Activated T-helper 1 cell treated with anti-CD3 and anti-CD28 coated beads, Interleukin-12 subunit alpha, Interleukin-12 subunit beta, Interleukin-2, Interleukin-4 antibody, amounts not matched to agents 30 ng/mL and 10 ng/mL and 1 ng/mL, durations not matched to agents 14 hours and 24 hours and 36 hours (primary cell): ENCODE measurements around the gene JAKMIP3. TPM values are rescaled to one million over a fixed set of nuclear protein-coding genes. Genes with fewer than 3 reads are reported as not detected.

Source experiments
- DNase-seq: peaks from one replicate; pipeline ENCODE4 v3.0.0; 2021; ENCODE audit warnings: low spot score
- H3K27ac Mint-ChIP-seq: one replicate; pipeline ENCODE4 v1.8.0; 2021; ENCODE audit warnings: mild to moderate bottlenecking, mixed read lengths
- H3K27me3 Mint-ChIP-seq: one replicate; pipeline ENCODE4 v1.8.0; 2022; ENCODE audit warnings: mild to moderate bottlenecking, moderate library complexity, mixed read lengths; ENCODE audit not compliant: insufficient read depth
- H3K36me3 Mint-ChIP-seq: one replicate; pipeline ENCODE4 v1.8.0; 2021; ENCODE audit warnings: low read depth, mixed read lengths
- H3K4me1 Mint-ChIP-seq: one replicate; pipeline ENCODE4 v1.8.0; 2021; ENCODE audit warnings: low read depth, mixed read lengths
- H3K4me3 Mint-ChIP-seq: one replicate; pipeline ENCODE4 v1.8.0; 2021; ENCODE audit warnings: mild to moderate bottlenecking, moderate library complexity, mixed read lengths
- H3K9me3 Mint-ChIP-seq: one replicate; pipeline ENCODE4 v1.8.0; 2021; ENCODE audit warnings: mixed read lengths
- intact Hi-C: fragments of 100-400 bp; cut with micrococcal nuclease; formaldehyde crosslinking; loops from one replicate; pipeline ENCODE4 v1.15.1; 2024
- total RNA-seq: library from RNA; stranded (reverse); gene quantifications from 2 replicates; pipeline ENCODE4 v1.2.3, GENCODE V29; 2022

JAKMIP3 gene
- total RNA-seq, 1 donor from 2014 or later, result 1.1 TPM

- H3K27ac Mint-ChIP-seq, result no peak overlapping the region
- DNase-seq, result no peak
- no peak overlapping the region for H3K4me3 Mint-ChIP-seq
- no peaks in the 10 kb centered on the region for H3K36me3 Mint-ChIP-seq
- no peaks in the 10 kb centered on the region for H3K27me3 Mint-ChIP-seq
- peaks cover 17% of the 10 kb centered on the region for H3K4me1 Mint-ChIP-seq
- no peaks in the 10 kb centered on the region for H3K9me3 Mint-ChIP-seq
- intact Hi-C loops, result no loop called here
These were observed 33.8 kb downstream of the JAKMIP3 start for GRCh38 chr10:132099389-132100090.

- Mint-ChIP-seq H3K27ac (no peak overlapping the region), H3K9me3 (no peaks in the 10 kb centered on the region), H3K36me3 (no peaks in the 10 kb centered on the region), H3K4me1 (peaks cover 17% of the 10 kb centered on the region), H3K27me3 (no peaks in the 10 kb centered on the region), H3K4me3 (no peak overlapping the region)
- intact Hi-C loops, result no loop called here
- no peak for DNase-seq
These were observed 34.3 kb downstream of the JAKMIP3 start for GRCh38 chr10:132100091-132100481.

GRCh38 chr10:132100556-132101349, 35.0 kb downstream of the JAKMIP3 start:
- H3K36me3 Mint-ChIP-seq, result no peaks in the 10 kb centered on the region
- intact Hi-C loops, result no loop called here
- H3K4me1 Mint-ChIP-seq, result peaks cover 11% of the 10 kb centered on the region
- H3K4me3 Mint-ChIP-seq, result no peak overlapping the region
- no peak overlapping the region for H3K27ac Mint-ChIP-seq
- no peak for DNase-seq
- no peaks in the 10 kb centered on the region for H3K9me3 Mint-ChIP-seq
- no peaks in the 10 kb centered on the region for H3K27me3 Mint-ChIP-seq

- intact Hi-C loops, result no loop called here
- no peaks in the 10 kb centered on the region for H3K9me3 Mint-ChIP-seq
- no peak for DNase-seq
- H3K27ac Mint-ChIP-seq, result no peak overlapping the region
- no peak overlapping the region for H3K4me3 Mint-ChIP-seq
- H3K27me3 Mint-ChIP-seq, result no peaks in the 10 kb centered on the region
- H3K36me3 Mint-ChIP-seq, result no peaks in the 10 kb centered on the region
- H3K4me1 Mint-ChIP-seq, result peaks cover 4% of the 10 kb centered on the region
These were observed 35.8 kb downstream of the JAKMIP3 start for GRCh38 chr10:132101529-132101928.

- Mint-ChIP-seq H3K27ac (no peak overlapping the region), H3K27me3 (no peaks in the 10 kb centered on the region), H3K4me1 (no peaks in the 10 kb centered on the region), H3K36me3 (no peaks in the 10 kb centered on the region), H3K9me3 (no peaks in the 10 kb centered on the region), H3K4me3 (no peak overlapping the region)
- DNase-seq, result no peak
- intact Hi-C loops, result no loop called here
These were observed 36.4 kb downstream of the JAKMIP3 start for GRCh38 chr10:132102071-132102716.

- Mint-ChIP-seq H3K27me3 (no peaks in the 10 kb centered on the region), H3K36me3 (no peaks in the 10 kb centered on the region), H3K4me1 (no peaks in the 10 kb centered on the region), H3K4me3 (no peak overlapping the region), H3K9me3 (no peaks in the 10 kb centered on the region), H3K27ac (no peak overlapping the region)
- intact Hi-C loops, result no loop called here
- no peak for DNase-seq
These were observed 37.0 kb downstream of the JAKMIP3 start for GRCh38 chr10:132102717-132103110.

- H3K27me3 Mint-ChIP-seq, result no peaks in the 10 kb centered on the region
- no peaks in the 10 kb centered on the region for H3K9me3 Mint-ChIP-seq
- no peak for DNase-seq
- H3K27ac Mint-ChIP-seq, result no peak overlapping the region
- no peaks in the 10 kb centered on the region for H3K4me1 Mint-ChIP-seq
- H3K4me3 Mint-ChIP-seq, result no peak overlapping the region
- no peaks in the 10 kb centered on the region for H3K36me3 Mint-ChIP-seq
- intact Hi-C loops, result no loop called here
These were observed 37.6 kb downstream of the JAKMIP3 start for GRCh38 chr10:132103116-132103910.

GRCh38 chr10:132104062-132104461, 38.3 kb downstream of the JAKMIP3 start:
- Mint-ChIP-seq H3K9me3 (no peaks in the 10 kb centered on the region), H3K27me3 (no peaks in the 10 kb centered on the region), H3K27ac (no peak overlapping the region), H3K4me3 (no peak overlapping the region), H3K36me3 (no peaks in the 10 kb centered on the region), H3K4me1 (no peaks in the 10 kb centered on the region)
- intact Hi-C loops, result no loop called here
- no peak for DNase-seq

GRCh38 chr10:132104471-132105301, 38.9 kb downstream of the JAKMIP3 start:
- H3K27me3 Mint-ChIP-seq, result no peaks in the 10 kb centered on the region
- intact Hi-C loops, result no loop called here
- DNase-seq, result no peak
- no peak overlapping the region for H3K27ac Mint-ChIP-seq
- H3K4me1 Mint-ChIP-seq, result no peaks in the 10 kb centered on the region
- H3K4me3 Mint-ChIP-seq, result no peak overlapping the region
- H3K9me3 Mint-ChIP-seq, result no peaks in the 10 kb centered on the region
- H3K36me3 Mint-ChIP-seq, result no peaks in the 10 kb centered on the region

- Mint-ChIP-seq H3K4me3 (no peak overlapping the region), H3K27me3 (no peaks in the 10 kb centered on the region), H3K9me3 (no peaks in the 10 kb centered on the region), H3K4me1 (no peaks in the 10 kb centered on the region), H3K27ac (no peak overlapping the region), H3K36me3 (no peaks in the 10 kb centered on the region)
- intact Hi-C loops, result no loop called here
- DNase-seq, result no peak
These were observed 39.7 kb downstream of the JAKMIP3 start for GRCh38 chr10:132105302-132105995.

GRCh38 chr10:132106431-132106830, 40.7 kb downstream of the JAKMIP3 start:
- Mint-ChIP-seq H3K27me3 (no peaks in the 10 kb centered on the region), H3K4me1 (no peaks in the 10 kb centered on the region), H3K4me3 (no peak overlapping the region), H3K27ac (no peak overlapping the region), H3K9me3 (no peaks in the 10 kb centered on the region), H3K36me3 (no peaks in the 10 kb centered on the region)
- DNase-seq, result no peak
- intact Hi-C loops, result no loop called here
